CD4-positive, alpha-beta T cell (primary cell): ENCODE measurements around the gene TMED8. TPM values are rescaled to one million over a fixed set of nuclear protein-coding genes. Genes with fewer than 3 reads are reported as not detected.

Source experiments
- ATAC-seq: fragments of 200-7000 bp; cut with Tn5 transposase; one replicate; pipeline ENCODE4 v1.10.0; 2022; ENCODE audit warnings: mild to moderate bottlenecking; ENCODE audit not compliant: poor library complexity
- CTCF ChIA-PET: fragments of 350-600 bp; sonication (Branson Sonifier 250); formaldehyde crosslinking; loops from one replicate; lab custom pipeline; 2021; ENCODE audit warnings: antibody characterized with exemption, inconsistent platforms; lab: Charles Lee
- POLR2A ChIA-PET: fragments of 350-600 bp; sonication (Branson Sonifier 250); formaldehyde crosslinking; loops from one replicate; lab custom pipeline; 2021; ENCODE audit warnings: antibody characterized with exemption, inconsistent platforms; lab: Charles Lee
- DNase-seq, 14 experiments: peaks; one replicate each; pipeline ENCODE4 v3.0.0-alpha.2; 2013 to 2020; ENCODE audit warnings: mixed read lengths in 2 of 14
- H3K27ac ChIP-seq, 2 donors: one replicate each; pipeline versions ENCODE4 v1.5.1 to v1.7.0; 2013; ENCODE audit warnings: low read length in 2 of 2, low read depth in 1 of 2, mild to moderate bottlenecking in 1 of 2
- H3K27me3 ChIP-seq, 2 experiments: 1 replicate in 1 of 2; 2 replicates in 1 of 2; pipeline versions ENCODE4 v1.6.1 to v1.7.0; 2013; ENCODE audit warnings: low read length in 2 of 2, control low read depth in 1 of 2, mild to moderate bottlenecking in 1 of 2, moderate library complexity in 1 of 2; ENCODE audit not compliant: insufficient read depth in 2 of 2, control insufficient read depth in 1 of 2
- H3K36me3 ChIP-seq: one replicate; pipeline ENCODE4 v1.6.1; 2013; ENCODE audit warnings: low read length, control low read depth; ENCODE audit not compliant: insufficient read depth
- H3K4me1 ChIP-seq: one replicate; pipeline ENCODE4 v1.6.1; 2013; ENCODE audit warnings: low read length, control low read depth; ENCODE audit not compliant: insufficient read depth
- H3K4me3 ChIP-seq: one replicate; pipeline ENCODE4 v1.5.1; 2013; ENCODE audit warnings: mild to moderate bottlenecking, low read length, moderate library complexity
- H3K9me3 ChIP-seq, 2 experiments: 1 replicate in 1 of 2; 2 replicates in 1 of 2; pipeline versions ENCODE4 v1.6.1 to v1.7.0; 2013; ENCODE audit warnings: low read length in 2 of 2, mild to moderate bottlenecking in 2 of 2, control low read depth in 1 of 2, moderate library complexity in 1 of 2; ENCODE audit not compliant: control insufficient read depth in 1 of 2, insufficient read depth in 1 of 2
- H3K27ac Mint-ChIP-seq: one replicate; pipeline ENCODE4 v1.8.0; 2020; ENCODE audit warnings: mixed read lengths
- H3K27me3 Mint-ChIP-seq: one replicate; pipeline ENCODE4 v1.8.0; 2021; ENCODE audit warnings: mixed read lengths
- H3K36me3 Mint-ChIP-seq: one replicate; pipeline ENCODE4 v1.8.0; 2021; ENCODE audit warnings: low read depth, mixed read lengths
- H3K4me1 Mint-ChIP-seq: one replicate; pipeline ENCODE4 v1.8.0; 2021; ENCODE audit warnings: low read depth, mixed read lengths
- H3K4me3 Mint-ChIP-seq: one replicate; pipeline ENCODE4 v1.8.0; 2020; ENCODE audit warnings: mild to moderate bottlenecking, mixed read lengths
- H3K9me3 Mint-ChIP-seq: one replicate; pipeline ENCODE4 v1.8.0; 2020; ENCODE audit warnings: mixed read lengths
- CTCF ChIP-seq: fragments of 200-600 bp; IDR thresholded peaks from one replicate; pipeline ENCODE4 v1.8.0; 2022; ENCODE audit warnings: antibody characterized with exemption, mild to moderate bottlenecking
- intact Hi-C, 2 experiments: fragments of 100-400 bp; cut with DNase I in 1 of 2; cut with micrococcal nuclease in 1 of 2; formaldehyde crosslinking; loops; one replicate each; pipeline versions ENCODE4 v1.15.1 to v1.9.0; 2023 to 2025; cut with DNase I, micrococcal nuclease
- total RNA-seq, 174 experiments: library from RNA in 2 of 174; stranded (reverse) in 2 of 174; gene quantifications; one replicate each; pipeline ENCODE4 v1.2.3 and lab custom pipeline; 2021 to 2026

TMED8 gene
- total RNA-seq, 2 experiments from 2014 or later = 4.9 to 5.1 TPM

- ATAC-seq = no peak
- TF ChIP-seq CTCF = no peak
- no peaks in the 10 kb centered on the region for H3K27me3 Mint-ChIP-seq
- CTCF ChIA-PET = no interaction called here
- H3K36me3 ChIP-seq = no peaks in the 10 kb centered on the region
- H3K27ac Mint-ChIP-seq = no peak overlapping the region
- intact Hi-C loops = no loop called here
- no peaks in the 10 kb centered on the region for H3K27me3 ChIP-seq
- no peak overlapping the region for H3K4me3 ChIP-seq
- no peak overlapping the region for H3K4me3 Mint-ChIP-seq
- H3K9me3 Mint-ChIP-seq = no peaks in the 10 kb centered on the region
- POLR2A ChIA-PET = no interaction called here
- H3K9me3 ChIP-seq = no peaks in the 10 kb centered on the region
- no peaks in the 10 kb centered on the region for H3K4me1 Mint-ChIP-seq
- no peak overlapping the region for H3K27ac ChIP-seq
- no peaks in the 10 kb centered on the region for H3K36me3 Mint-ChIP-seq
- DNase-seq = no peak
- no peaks in the 10 kb centered on the region for H3K4me1 ChIP-seq
Observed at GRCh38 chr14:77390188-77390587, 13.3 kb upstream of the TMED8 start.

GRCh38 chr14:77378701-77379100, 1.8 kb upstream of the TMED8 start:
- intact Hi-C loops = loop anchor here in 1 of 2 experiments (2.0 to 10.0 kb wide), 7 partner anchors 56 to 566 kb away; partner anchors contain the start of genes ALKBH1, ANGEL1, CIPC and SLIRP
- TF ChIP-seq CTCF = no peak

GRCh38 chr14:77377502-77377844, 579 bp upstream of the TMED8 start:
- Histone ChIP-seq H3K9me3 (no peaks in the 10 kb centered on the region), H3K4me1 (peaks cover 21% of the 10 kb centered on the region), H3K4me3 (peak overlapping the region; percentile 78), H3K27me3 (no peaks in the 10 kb centered on the region), H3K36me3 (no peaks in the 10 kb centered on the region), H3K27ac (peak overlapping the region; percentile 67 to 89)
- CTCF ChIA-PET = interaction anchor here (1.1 to 1.9 kb wide), 2 partner anchors 57 to 61 kb away, joined by 4 to 6 read pairs; partner anchors contain the start of genes GSTZ1 and POMT2
- POLR2A ChIA-PET = interaction anchor here (0.7 to 1.9 kb wide), 10 partner anchors 10 to 564 kb away, joined by 3 to 30 read pairs (median 4); partner anchors contain the start of genes AHSA1, ALKBH1, ANGEL1 and GSTZ1
- peaks cover 38% of the 10 kb centered on the region for H3K4me1 Mint-ChIP-seq
- no peaks in the 10 kb centered on the region for H3K27me3 Mint-ChIP-seq
- no peaks in the 10 kb centered on the region for H3K9me3 Mint-ChIP-seq
- TF ChIP-seq CTCF = no peak
- ATAC-seq = peak; percentile 17
- H3K27ac Mint-ChIP-seq = no peak overlapping the region
- peaks cover 7% of the 10 kb centered on the region for H3K36me3 Mint-ChIP-seq
- no peak overlapping the region for H3K4me3 Mint-ChIP-seq
- DNase-seq = no peak
- intact Hi-C loops = loop anchor here (1.0 to 10.0 kb wide), 8 partner anchors 57 to 565 kb away; partner anchors contain the start of genes VIPAS39 (in 2 of the 2), ALKBH1 (in 1 of the 2), ANGEL1 (in 1 of the 2) and CIPC (in 1 of the 2)

More at GRCh38 chr14:77378701-77379100, 1.8 kb upstream of the TMED8 start:
- ATAC-seq (no peak), DNase-seq (no peak)
- Mint-ChIP-seq H3K27me3 (no peaks in the 10 kb centered on the region), H3K36me3 (peaks cover 7% of the 10 kb centered on the region), H3K4me3 (no peak overlapping the region), H3K9me3 (no peaks in the 10 kb centered on the region), H3K4me1 (peaks cover 28% of the 10 kb centered on the region), H3K27ac (no peak overlapping the region)
- H3K4me1 ChIP-seq = peaks cover 21% of the 10 kb centered on the region
- H3K4me3 ChIP-seq = no peak overlapping the region
- no peaks in the 10 kb centered on the region for H3K9me3 ChIP-seq
- H3K27me3 ChIP-seq = no peaks in the 10 kb centered on the region
- CTCF ChIA-PET = no interaction called here
- H3K36me3 ChIP-seq = no peaks in the 10 kb centered on the region
- H3K27ac ChIP-seq = no peak overlapping the region
- POLR2A ChIA-PET = no interaction called here
